Neuron (in vitro differentiated cells): ENCODE results near the gene AGXT.

Experiments used
- H2AFZ ChIP-seq: one replicate; pipeline ENCODE4 v1.6.1; 2013; ENCODE audit warnings: low read depth, mild to moderate bottlenecking, inconsistent platforms, low read length, moderate library complexity
- H3K27me3 ChIP-seq: one replicate; pipeline ENCODE4 v1.6.1; 2013; ENCODE audit warnings: low read length; ENCODE audit not compliant: insufficient read depth
- H3K36me3 ChIP-seq: one replicate; pipeline ENCODE4 v1.6.1; 2013; ENCODE audit warnings: low read length; ENCODE audit not compliant: insufficient read depth
- H3K4me1 ChIP-seq: one replicate; pipeline ENCODE4 v1.6.1; 2013; ENCODE audit warnings: low read length; ENCODE audit not compliant: insufficient read depth
- H3K4me3 ChIP-seq: 2 replicates; pipeline ENCODE4 v1.5.1; 2013; ENCODE audit warnings: mild to moderate bottlenecking, low read length, moderate library complexity
- H3K9me3 ChIP-seq: one replicate; pipeline ENCODE4 v1.6.1; 2013; ENCODE audit warnings: low read length

Gene AGXT

DNA sequence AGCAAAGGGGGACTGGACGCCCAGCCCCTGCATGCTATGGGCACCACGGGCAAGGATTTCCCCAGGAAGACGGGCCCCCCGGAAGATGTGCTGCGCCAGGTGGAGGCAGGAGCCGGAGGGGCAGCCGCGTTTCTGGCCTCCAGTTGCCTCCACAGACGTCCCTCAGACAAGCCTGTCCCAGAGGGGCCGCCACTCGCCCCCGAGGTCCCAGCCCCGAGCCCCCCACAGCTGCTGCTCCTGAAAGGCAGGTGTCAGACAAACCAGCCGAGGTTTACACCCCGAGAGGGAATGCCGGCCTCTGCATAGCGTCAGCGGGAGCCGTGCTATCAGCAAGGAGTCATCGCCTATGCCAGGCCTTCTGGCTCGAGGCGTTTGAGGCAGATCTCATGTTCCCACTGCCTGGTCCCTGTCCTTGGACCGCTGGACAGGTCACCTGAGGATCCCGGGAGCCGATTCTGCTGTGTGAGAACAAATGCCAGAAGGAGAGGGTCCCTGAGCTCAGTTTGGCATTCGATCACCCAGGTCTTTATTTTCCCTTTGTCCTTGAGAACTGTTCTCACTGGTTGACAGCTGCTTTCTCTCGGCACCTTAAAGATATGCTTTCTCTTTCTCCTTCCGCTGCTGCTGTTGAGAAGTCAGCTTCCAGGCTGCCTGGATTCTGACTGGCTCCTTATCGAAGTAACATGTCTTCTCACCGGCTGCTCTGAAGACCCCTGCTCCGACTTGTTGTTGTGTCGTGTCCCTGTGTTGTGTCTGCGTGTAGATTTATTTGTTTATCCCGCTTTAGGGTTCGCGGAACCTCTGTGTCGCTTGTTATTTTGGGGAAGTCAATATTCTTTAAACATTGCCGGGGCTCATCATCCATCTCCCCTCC lies 58.1 kb downstream of the AGXT start:
- no peak overlapping the region for H3K4me3 ChIP-seq
- no peak overlapping the region for H2AFZ ChIP-seq
- H3K9me3 ChIP-seq, result no peaks in the 10 kb centered on the region
- H3K27me3 ChIP-seq, result peaks cover 44% of the 10 kb centered on the region
- no peaks in the 10 kb centered on the region for H3K36me3 ChIP-seq
- H3K4me1 ChIP-seq, result peaks cover 6% of the 10 kb centered on the region

DNA sequence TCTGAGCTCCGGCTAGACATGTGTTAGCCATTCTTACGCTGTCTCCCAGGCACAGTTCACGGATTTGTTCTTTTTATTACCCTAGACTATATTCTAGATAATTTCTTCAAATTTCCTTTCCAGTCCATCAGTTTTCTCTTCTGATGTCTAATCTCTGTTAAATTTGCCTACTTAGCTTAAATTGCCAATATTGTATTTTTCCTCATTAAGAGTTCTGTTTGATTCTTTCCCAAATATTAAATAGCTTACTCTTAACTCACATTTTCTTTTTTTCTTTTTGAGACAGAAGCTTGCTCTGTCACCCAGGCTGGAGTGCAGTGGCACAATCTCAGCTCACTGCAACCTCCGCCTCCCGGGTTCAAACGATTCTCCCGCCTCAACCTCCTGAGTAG lies 58.8 kb downstream of the AGXT start:
- no peak overlapping the region for H2AFZ ChIP-seq
- no peak overlapping the region for H3K4me3 ChIP-seq
- H3K27me3 ChIP-seq, result peaks cover 49% of the 10 kb centered on the region
- peaks cover 6% of the 10 kb centered on the region for H3K4me1 ChIP-seq
- no peaks in the 10 kb centered on the region for H3K36me3 ChIP-seq
- H3K9me3 ChIP-seq, result no peaks in the 10 kb centered on the region

GRCh38 chr2:240928476-240929363 lies 60.1 kb downstream of the AGXT start:
- Histone ChIP-seq H3K36me3 (no peaks in the 10 kb centered on the region), H3K4me3 (no peak overlapping the region), H3K4me1 (no peaks in the 10 kb centered on the region), H3K9me3 (no peaks in the 10 kb centered on the region), H2AFZ (no peak overlapping the region), H3K27me3 (peaks cover 63% of the 10 kb centered on the region)

- H3K36me3 ChIP-seq, result no peaks in the 10 kb centered on the region
- peaks cover 65% of the 10 kb centered on the region for H3K27me3 ChIP-seq
- H2AFZ ChIP-seq, result no peak overlapping the region
- no peak overlapping the region for H3K4me3 ChIP-seq
- no peaks in the 10 kb centered on the region for H3K9me3 ChIP-seq
- no peaks in the 10 kb centered on the region for H3K4me1 ChIP-seq
These were observed 60.9 kb downstream of the AGXT start for GRCh38 chr2:240929364-240930095.
